ENCODE data around the gene IMMP2L. TPM values are rescaled to one million over a fixed set of nuclear protein-coding genes. Genes with fewer than 3 reads are reported as not detected.

IMMP2L gene
- total RNA-seq, 1 experiment from 2014 or later: 8.6 TPM

DNA sequence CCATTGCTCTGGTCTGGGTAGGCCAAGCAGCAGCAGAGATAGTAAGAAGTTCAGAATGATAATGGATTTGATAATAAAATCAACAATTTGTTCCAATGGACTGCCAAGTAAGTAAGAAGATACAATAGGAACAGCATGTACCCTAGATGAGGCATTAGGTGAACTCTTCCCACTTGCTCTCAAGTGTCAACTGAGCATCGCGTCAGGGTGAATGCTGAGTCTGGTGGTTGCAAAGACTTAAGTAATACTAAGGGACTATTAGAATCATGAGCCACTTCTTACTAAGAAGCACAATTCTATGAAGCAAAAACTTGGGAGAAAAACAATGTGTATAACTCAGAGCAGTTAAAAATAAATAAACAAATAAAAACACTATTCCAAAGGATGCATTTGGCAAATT is 416.8 kb downstream of the IMMP2L start:
- Histone ChIP-seq H4K20me1 (ENCODE audit: low read length) (no peaks in the 10 kb centered on the region), H3K79me2 (ENCODE audit: low read length) (no peaks in the 10 kb centered on the region), H3K9me2 (replicated peaks; ENCODE audit: low read length) (no peaks in the 10 kb centered on the region), H3K4me2 (ENCODE audit: low read length) (no peak overlapping the region), H3K9ac (ENCODE audit: low read length) (no peak overlapping the region), H3K36me3 (ENCODE audit: low read depth, low read length) (no peaks in the 10 kb centered on the region), H3K4me1 (ENCODE audit: insufficient read depth, low read length) (no peaks in the 10 kb centered on the region), H3K27me3 (ENCODE audit: low read length) (no peaks in the 10 kb centered on the region), H3K9me3 (ENCODE audit: low read length) (no peaks in the 10 kb centered on the region), H3K27ac (ENCODE audit: low read length) (no peak overlapping the region), H3F3A (ENCODE audit: low read length, unreplicated experiment) (no peaks in the 10 kb centered on the region), H2AFZ (ENCODE audit: low read length) (no peak overlapping the region), H3K4me3 (ENCODE audit: low read length) (no peak overlapping the region)
- CTCF ChIA-PET: no interaction called here
- POLR2A ChIA-PET (ENCODE audit: unreplicated experiment): no interaction called here
- no peak for TF ChIP-seq EZH2 (IDR thresholded peaks at IDR 0.05; ENCODE audit: low read length, unreplicated experiment)
- TF ChIP-seq CTCF (conservative IDR thresholded peaks at IDR 0.05; ENCODE audit: low read depth, low read length): no peak
- TF ChIP-seq EZH2phosphoT487 (IDR thresholded peaks at IDR 0.05; ENCODE audit: borderline replicate concordance, low read length): no peak
- ATAC-seq (no peak), DNase-seq (no peak)
- intact Hi-C loops (cut with micrococcal nuclease): no loop called here
- no TSS peak for BruUV-seq (replicated peaks)

DNA sequence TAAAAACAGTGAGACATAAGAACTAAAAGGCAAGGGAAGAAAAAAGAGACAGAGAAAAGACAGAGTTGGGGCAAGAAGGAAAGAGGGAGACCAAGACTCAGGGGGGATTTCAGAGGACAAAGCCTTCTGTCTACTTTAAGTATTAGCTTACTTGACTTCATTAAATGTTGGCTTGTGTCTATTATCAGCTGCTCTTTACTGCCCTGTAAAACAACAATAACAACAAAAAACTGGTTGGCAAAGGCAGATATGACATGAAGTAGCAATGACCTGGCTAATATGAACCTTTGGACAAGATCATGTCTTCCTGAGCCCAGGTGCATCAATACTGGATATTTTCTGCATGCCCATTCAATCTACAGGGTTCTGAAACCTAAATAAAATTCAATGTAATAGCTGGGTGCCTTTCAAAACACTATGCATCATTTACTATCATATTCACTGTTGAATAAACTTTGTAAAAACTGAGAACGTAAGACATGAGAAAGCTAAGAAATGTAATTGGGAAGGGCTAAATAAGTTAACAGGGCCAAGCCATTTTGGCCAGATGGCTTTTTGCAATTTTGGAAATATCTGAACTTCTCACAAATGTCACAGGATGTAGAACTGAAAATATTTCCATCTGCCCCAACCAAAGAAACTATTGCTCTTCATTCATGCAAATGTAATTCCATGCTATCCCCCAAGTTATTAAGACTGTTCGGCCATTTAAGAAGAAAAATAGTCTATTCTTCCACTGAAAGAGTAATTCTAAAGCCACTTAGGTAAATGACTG is 422.0 kb downstream of the IMMP2L start:
- Histone ChIP-seq H4K20me1 (ENCODE audit: low read length) (no peaks in the 10 kb centered on the region), H3K27ac (ENCODE audit: low read length) (no peak overlapping the region), H3K27me3 (ENCODE audit: low read length) (no peaks in the 10 kb centered on the region), H3K4me2 (ENCODE audit: low read length) (no peak overlapping the region), H3F3A (ENCODE audit: low read length, unreplicated experiment) (no peaks in the 10 kb centered on the region), H2AFZ (ENCODE audit: low read length) (no peak overlapping the region), H3K9ac (ENCODE audit: low read length) (no peak overlapping the region), H3K36me3 (ENCODE audit: low read depth, low read length) (no peaks in the 10 kb centered on the region), H3K9me3 (ENCODE audit: low read length) (no peaks in the 10 kb centered on the region), H3K9me2 (replicated peaks; ENCODE audit: low read length) (no peaks in the 10 kb centered on the region), H3K4me1 (ENCODE audit: insufficient read depth, low read length) (peaks cover 16% of the 10 kb centered on the region), H3K4me3 (ENCODE audit: low read length) (no peak overlapping the region), H3K79me2 (ENCODE audit: low read length) (no peaks in the 10 kb centered on the region)
- ATAC-seq (no peak), DNase-seq (no peak)
- TF ChIP-seq EZH2phosphoT487 (IDR thresholded peaks at IDR 0.05; ENCODE audit: borderline replicate concordance, low read length) (no peak), CTCF (conservative IDR thresholded peaks at IDR 0.05; ENCODE audit: low read depth, low read length) (no peak), EZH2 (IDR thresholded peaks at IDR 0.05; ENCODE audit: low read length, unreplicated experiment) (no peak)
- ChIA-PET CTCF (no interaction called here), POLR2A (ENCODE audit: unreplicated experiment) (no interaction called here)
- intact Hi-C loops (cut with micrococcal nuclease): no loop called here
- no TSS peak for BruUV-seq (replicated peaks)

DNA sequence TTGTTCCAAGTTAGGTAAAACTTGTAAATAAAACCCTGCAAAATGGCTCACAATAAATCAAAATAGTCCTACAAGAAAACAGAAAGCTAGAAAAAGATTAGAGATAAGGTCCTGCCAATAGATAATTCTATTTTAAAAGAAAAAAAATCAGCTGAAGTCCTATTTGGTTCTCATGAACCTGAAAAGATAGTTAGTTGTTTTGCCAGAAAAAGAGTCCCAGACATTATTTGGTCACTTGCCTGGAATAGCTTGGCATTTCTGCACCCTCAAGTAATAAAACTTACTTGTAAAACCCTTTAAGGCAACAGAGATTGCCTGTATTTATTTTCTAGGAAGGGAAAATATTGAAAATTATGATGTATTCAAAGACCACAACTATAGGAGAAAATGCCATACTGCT is 423.7 kb downstream of the IMMP2L start:
- Histone ChIP-seq H3K9ac (ENCODE audit: low read length) (no peak overlapping the region), H3K36me3 (ENCODE audit: low read depth, low read length) (no peaks in the 10 kb centered on the region), H3K9me3 (ENCODE audit: low read length) (no peaks in the 10 kb centered on the region), H3K4me1 (ENCODE audit: insufficient read depth, low read length) (peaks cover 16% of the 10 kb centered on the region), H2AFZ (ENCODE audit: low read length) (no peak overlapping the region), H3K4me3 (ENCODE audit: low read length) (no peak overlapping the region), H3F3A (ENCODE audit: low read length, unreplicated experiment) (no peaks in the 10 kb centered on the region), H3K4me2 (ENCODE audit: low read length) (peak overlapping the region; percentile 17), H3K9me2 (replicated peaks; ENCODE audit: low read length) (no peaks in the 10 kb centered on the region), H3K27ac (ENCODE audit: low read length) (no peak overlapping the region), H3K79me2 (ENCODE audit: low read length) (no peaks in the 10 kb centered on the region), H4K20me1 (ENCODE audit: low read length) (no peaks in the 10 kb centered on the region), H3K27me3 (ENCODE audit: low read length) (no peaks in the 10 kb centered on the region)
- TF ChIP-seq CTCF (conservative IDR thresholded peaks at IDR 0.05; ENCODE audit: low read depth, low read length) (no peak), EZH2phosphoT487 (IDR thresholded peaks at IDR 0.05; ENCODE audit: borderline replicate concordance, low read length) (no peak), EZH2 (IDR thresholded peaks at IDR 0.05; ENCODE audit: low read length, unreplicated experiment) (no peak)
- ChIA-PET CTCF (no interaction called here), POLR2A (ENCODE audit: unreplicated experiment) (interaction anchor here (0.5 kb wide), 1 partner anchor 87 kb away, joined by 3 read pairs; no protein-coding TSS in a partner anchor)
- no TSS peak for BruUV-seq (replicated peaks)
- ATAC-seq (peak; percentile 31), DNase-seq (no peak)
- intact Hi-C loops (cut with micrococcal nuclease): no loop called here
